Cardiac fibroblast (primary cell): ENCODE data around the gene FAM118B.

Experiments used
- DNase-seq, 2 donors: peaks; one replicate each; pipeline versions ENCODE4 v3.0.0 to v3.0.0-alpha.2; 2010; ENCODE audit warnings: low read depth in 2 of 2
- H3K4me3 ChIP-seq, 2 donors: replicated peaks in 1 of 2; 1 replicate in 1 of 2; 2 replicates in 1 of 2; pipeline ENCODE4 v1.5.1; 2011; ENCODE audit warnings: low read depth in 2 of 2, low read length in 2 of 2, mild to moderate bottlenecking in 2 of 2, moderate library complexity in 1 of 2
- TF ChIP-seq, protein P1 (sequence below): IDR thresholded peaks from one replicate; pipeline ENCODE4 v1.5.1; 2011; ENCODE audit warnings: low read depth, mild to moderate bottlenecking, low read length, inconsistent platforms

The FAM118B gene

GRCh38 chr11:126265811-126266210 lies 54.2 kb downstream of the FAM118B start:
- peak; percentile 27 to 36 for DNase-seq
- TF ChIP-seq, protein P1, sequence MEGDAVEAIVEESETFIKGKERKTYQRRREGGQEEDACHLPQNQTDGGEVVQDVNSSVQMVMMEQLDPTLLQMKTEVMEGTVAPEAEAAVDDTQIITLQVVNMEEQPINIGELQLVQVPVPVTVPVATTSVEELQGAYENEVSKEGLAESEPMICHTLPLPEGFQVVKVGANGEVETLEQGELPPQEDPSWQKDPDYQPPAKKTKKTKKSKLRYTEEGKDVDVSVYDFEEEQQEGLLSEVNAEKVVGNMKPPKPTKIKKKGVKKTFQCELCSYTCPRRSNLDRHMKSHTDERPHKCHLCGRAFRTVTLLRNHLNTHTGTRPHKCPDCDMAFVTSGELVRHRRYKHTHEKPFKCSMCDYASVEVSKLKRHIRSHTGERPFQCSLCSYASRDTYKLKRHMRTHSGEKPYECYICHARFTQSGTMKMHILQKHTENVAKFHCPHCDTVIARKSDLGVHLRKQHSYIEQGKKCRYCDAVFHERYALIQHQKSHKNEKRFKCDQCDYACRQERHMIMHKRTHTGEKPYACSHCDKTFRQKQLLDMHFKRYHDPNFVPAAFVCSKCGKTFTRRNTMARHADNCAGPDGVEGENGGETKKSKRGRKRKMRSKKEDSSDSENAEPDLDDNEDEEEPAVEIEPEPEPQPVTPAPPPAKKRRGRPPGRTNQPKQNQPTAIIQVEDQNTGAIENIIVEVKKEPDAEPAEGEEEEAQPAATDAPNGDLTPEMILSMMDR: no peak
- H3K4me3 ChIP-seq: no peak overlapping the region

GRCh38 chr11:126267650-126268049 lies 56.1 kb downstream of the FAM118B start:
- TF ChIP-seq, protein P1: no peak
- no peak for DNase-seq
- peak overlapping the region; percentile 84 to 97 for H3K4me3 ChIP-seq

GRCh38 chr11:126268361-126268707 lies 56.8 kb downstream of the FAM118B start:
- no peak for DNase-seq
- peak overlapping the region; percentile 84 to 97 for H3K4me3 ChIP-seq
- TF ChIP-seq, protein P1: no peak

DNA sequence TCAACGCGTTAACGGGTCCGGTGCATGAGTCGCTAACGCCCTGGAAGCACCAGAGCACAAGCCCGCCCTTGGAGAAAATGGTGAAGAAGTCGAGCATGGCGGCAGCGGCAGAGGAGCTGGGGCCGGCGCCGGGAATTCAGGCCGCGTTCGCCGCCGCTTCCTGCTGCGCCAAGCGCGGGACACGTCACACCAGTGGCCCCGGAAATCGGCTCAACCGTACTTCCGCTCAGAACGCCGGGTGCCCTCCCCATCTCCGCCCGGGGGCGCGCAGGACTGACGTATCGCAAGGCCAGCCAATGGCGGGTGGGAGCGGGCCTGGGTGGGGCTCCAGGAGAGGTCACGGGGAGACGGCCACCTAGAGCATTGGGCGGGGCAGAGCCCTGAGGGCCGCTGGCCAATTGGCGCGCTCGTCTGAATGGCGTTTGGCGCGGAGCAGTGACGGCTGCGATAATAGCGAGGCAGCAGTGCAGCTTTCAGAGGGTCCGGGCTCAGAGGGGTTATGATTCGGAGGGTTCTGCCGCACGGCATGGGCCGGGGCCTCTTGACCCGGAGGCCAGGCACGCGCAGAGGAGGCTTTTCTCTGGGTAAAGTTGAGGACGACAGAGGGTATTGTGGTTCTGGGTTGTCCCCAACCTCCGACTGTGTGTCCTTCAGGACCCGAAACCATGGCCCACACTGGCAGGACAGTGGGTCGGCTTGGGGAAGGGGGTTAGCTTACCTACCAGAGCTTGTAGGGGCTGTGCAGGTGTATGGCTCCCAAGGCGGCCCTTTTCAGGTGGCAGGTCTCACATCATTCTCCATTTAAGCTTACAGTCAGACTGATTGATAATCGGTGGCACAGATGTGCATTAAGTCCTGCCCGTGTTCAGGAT lies 57.4 kb downstream of the FAM118B start, which contains the start of the genes FOXRED1 and SRPRA:
FOXRED1 (plus strand) TSS at position 447 of the 872 bp plus-strand sequence; CDS start at position 500, 53 bp downstream.
SRPRA (minus strand) TSS at position 188 of the 872 bp plus-strand sequence; CDS start at position 97, 91 bp downstream.
- TF ChIP-seq, protein P1: no peak

GRCh38 chr11:126277322-126277721 lies 65.7 kb downstream of the FAM118B start:
- no peak overlapping the region for H3K4me3 ChIP-seq
- TF ChIP-seq, protein P1: no peak
- no peak for DNase-seq

More for the DNA sequence above, 57.4 kb downstream of the FAM118B start, which contains the start of the genes FOXRED1 and SRPRA:
- DNase-seq: peak; percentile 99 to 100
- peak within 1 kb of the TSS; percentile 84 to 98 for H3K4me3 ChIP-seq

- TF ChIP-seq, protein P1: no peak
- H3K4me3 ChIP-seq: no peak overlapping the region
- no peak for DNase-seq
Measured at GRCh38 chr11:126277780-126278179, 66.2 kb downstream of the FAM118B start.
